CD4-positive, alpha-beta memory T cell (primary cell): Measurements from ENCODE around the gene MRPL21. TPM values are rescaled to one million over a fixed set of nuclear protein-coding genes. Genes with fewer than 3 reads are reported as not detected.

Experiments used
- CTCF ChIA-PET: fragments of 350-600 bp; sonication (Branson Sonifier 250); formaldehyde crosslinking; loops from one replicate; lab custom pipeline; 2021; ENCODE audit warnings: inconsistent platforms; ENCODE audit not compliant: partially characterized antibody; lab: Charles Lee
- POLR2A ChIA-PET: fragments of 350-600 bp; sonication (Branson Sonifier 250); formaldehyde crosslinking; loops from one replicate; lab custom pipeline; 2021; ENCODE audit not compliant: partially characterized antibody; lab: Charles Lee
- DNase-seq, 5 donors: peaks; one replicate each; pipeline versions ENCODE4 v3.0.0 to v3.0.0-alpha.2; 2020 to 2022; ENCODE audit warnings: mixed read lengths in 1 of 5
- H3K27ac ChIP-seq: one replicate; pipeline ENCODE4 v1.7.0; 2013; ENCODE audit warnings: low read depth, low read length
- H3K27me3 ChIP-seq: 2 replicates; pipeline ENCODE4 v1.7.0; 2013; ENCODE audit warnings: mild to moderate bottlenecking, low read length, moderate library complexity; ENCODE audit not compliant: insufficient read depth
- H3K36me3 ChIP-seq: 2 replicates; pipeline ENCODE4 v1.7.0; 2013; ENCODE audit warnings: mild to moderate bottlenecking, low read length, moderate library complexity; ENCODE audit not compliant: insufficient read depth
- H3K4me1 ChIP-seq: 2 replicates; pipeline ENCODE4 v1.7.0; 2013; ENCODE audit warnings: mild to moderate bottlenecking, low read length, moderate library complexity; ENCODE audit not compliant: insufficient read depth
- H3K4me3 ChIP-seq, 2 donors: one replicate each; pipeline ENCODE4 v1.7.0; 2013; ENCODE audit warnings: low read length in 2 of 2, mild to moderate bottlenecking in 1 of 2
- H3K9me3 ChIP-seq, 2 donors: one replicate each; pipeline ENCODE4 v1.7.0; 2013; ENCODE audit warnings: low read length in 2 of 2, control low read depth in 1 of 2; ENCODE audit not compliant: control insufficient read depth in 1 of 2
- H3K27ac Mint-ChIP-seq, 7 donors: one replicate each; pipeline ENCODE4 v1.8.0; 2020 to 2021; ENCODE audit warnings: mixed read lengths in 7 of 7, mild to moderate bottlenecking in 6 of 7, inconsistent platforms in 3 of 7, moderate library complexity in 3 of 7
- H3K27me3 Mint-ChIP-seq, 2 donors: one replicate each; pipeline ENCODE4 v1.8.0; 2020 to 2021; ENCODE audit warnings: mixed read lengths in 2 of 2
- H3K36me3 Mint-ChIP-seq, 2 donors: one replicate each; pipeline ENCODE4 v1.8.0; 2020 to 2021; ENCODE audit warnings: mixed read lengths in 2 of 2, inconsistent platforms in 1 of 2, mild to moderate bottlenecking in 1 of 2
- H3K4me1 Mint-ChIP-seq, 4 donors: one replicate each; pipeline ENCODE4 v1.8.0; 2020 to 2021; ENCODE audit warnings: mixed read lengths in 4 of 4, mild to moderate bottlenecking in 1 of 4
- H3K4me3 Mint-ChIP-seq, 8 donors: one replicate each; pipeline ENCODE4 v1.8.0; 2020 to 2021; ENCODE audit warnings: mixed read lengths in 8 of 8, mild to moderate bottlenecking in 7 of 8, moderate library complexity in 6 of 8, inconsistent platforms in 3 of 8
- H3K9me3 Mint-ChIP-seq, 8 donors: one replicate each; pipeline ENCODE4 v1.8.0; 2020 to 2021; ENCODE audit warnings: mixed read lengths in 8 of 8, mild to moderate bottlenecking in 5 of 8, inconsistent platforms in 3 of 8, moderate library complexity in 1 of 8
- intact Hi-C: fragments of 100-400 bp; cut with micrococcal nuclease; formaldehyde crosslinking; loops from one replicate; pipeline ENCODE4 v1.15.1; 2023
- polyA plus RNA-seq, 2 donors: library from polyadenylated mRNA; unstranded; fragments of 300-500 nt; fragmentation: Illumina TruSeq; gene quantifications; one replicate each; pipeline ENCODE4 v1.2.3, GENCODE V29; 2021
- total RNA-seq, 2 experiments: library from RNA; stranded (reverse); gene quantifications; one replicate each; pipeline ENCODE4 v1.2.3, GENCODE V29; 2021

MRPL21 gene
- total and polyA plus RNA-seq, 4 experiments from 2014 or later = 36.2 to 151 (median 71.0) TPM

GRCh38 chr11:68881320-68881719 is 22.3 kb downstream of the MRPL21 start:
- H3K27ac Mint-ChIP-seq = no peak overlapping the region
- intact Hi-C loops = no loop called here
- CTCF ChIA-PET = no interaction called here

GRCh38 chr11:68880851-68881250 is 22.8 kb downstream of the MRPL21 start:
- no peak overlapping the region for H3K4me3 ChIP-seq
- CTCF ChIA-PET = no interaction called here
- H3K9me3 ChIP-seq = no peaks in the 10 kb centered on the region
- Mint-ChIP-seq H3K36me3 (peaks cover 0 to 4% of the 10 kb centered on the region in 2 donors), H3K27me3 (no peaks in the 10 kb centered on the region), H3K4me3 (no peak overlapping the region), H3K4me1 (no peaks in the 10 kb centered on the region), H3K9me3 (no peaks in the 10 kb centered on the region), H3K27ac (no peak overlapping the region)
- no peak for DNase-seq
- no peak overlapping the region for H3K27ac ChIP-seq
- no peaks in the 10 kb centered on the region for H3K36me3 ChIP-seq
- intact Hi-C loops = no loop called here
- POLR2A ChIA-PET = no interaction called here
- no peaks in the 10 kb centered on the region for H3K4me1 ChIP-seq
- no peaks in the 10 kb centered on the region for H3K27me3 ChIP-seq

More at GRCh38 chr11:68881320-68881719, 22.3 kb downstream of the MRPL21 start:
- Mint-ChIP-seq H3K27me3 (no peaks in the 10 kb centered on the region), H3K4me3 (no peak overlapping the region), H3K9me3 (no peaks in the 10 kb centered on the region), H3K36me3 (peaks cover 0 to 4% of the 10 kb centered on the region in 2 donors), H3K4me1 (no peaks in the 10 kb centered on the region)
- Histone ChIP-seq H3K4me1 (no peaks in the 10 kb centered on the region), H3K36me3 (no peaks in the 10 kb centered on the region), H3K27me3 (no peaks in the 10 kb centered on the region), H3K27ac (no peak overlapping the region), H3K9me3 (no peaks in the 10 kb centered on the region), H3K4me3 (no peak overlapping the region)
- POLR2A ChIA-PET = no interaction called here
- no peak for DNase-seq

- no peaks in the 10 kb centered on the region for H3K27me3 ChIP-seq
- H3K27ac ChIP-seq = no peak overlapping the region
- peaks cover 0 to under 1% of the 10 kb centered on the region in 2 donors for H3K36me3 Mint-ChIP-seq
- ChIA-PET POLR2A (no interaction called here), CTCF (interaction anchor here (1.6 kb wide), 1 partner anchor 8 kb away, joined by 4 read pairs; no protein-coding TSS in a partner anchor)
- no peak overlapping the region for H3K4me3 Mint-ChIP-seq
- H3K27me3 Mint-ChIP-seq = no peaks in the 10 kb centered on the region
- no peaks in the 10 kb centered on the region for H3K4me1 Mint-ChIP-seq
- no peaks in the 10 kb centered on the region for H3K9me3 Mint-ChIP-seq
- H3K4me3 ChIP-seq = no peak overlapping the region
- H3K4me1 ChIP-seq = no peaks in the 10 kb centered on the region
- no peaks in the 10 kb centered on the region for H3K36me3 ChIP-seq
- DNase-seq = no peak
- H3K27ac Mint-ChIP-seq = no peak overlapping the region
- no peaks in the 10 kb centered on the region for H3K9me3 ChIP-seq
- intact Hi-C loops = no loop called here
Measured at GRCh38 chr11:68878022-68878421, 25.6 kb downstream of the MRPL21 start.

GRCh38 chr11:68872216-68873003 is 31.2 kb downstream of the MRPL21 start:
- no peaks in the 10 kb centered on the region for H3K36me3 ChIP-seq
- Mint-ChIP-seq H3K36me3 (no peaks in the 10 kb centered on the region), H3K4me3 (no peak overlapping the region), H3K9me3 (no peaks in the 10 kb centered on the region), H3K27me3 (peaks cover 12% of the 10 kb centered on the region in 2 donors), H3K4me1 (peaks cover 6 to 19% (median 11%) of the 10 kb centered on the region in 4 donors), H3K27ac (no peak overlapping the region)
- no peaks in the 10 kb centered on the region for H3K4me1 ChIP-seq
- intact Hi-C loops = no loop called here
- H3K27me3 ChIP-seq = peaks cover 5% of the 10 kb centered on the region
- no peak for DNase-seq
- POLR2A ChIA-PET = no interaction called here
- H3K27ac ChIP-seq = no peak overlapping the region
- no peaks in the 10 kb centered on the region for H3K9me3 ChIP-seq
- no peak overlapping the region for H3K4me3 ChIP-seq
- CTCF ChIA-PET = no interaction called here

GRCh38 chr11:68870470-68870869 is 33.2 kb downstream of the MRPL21 start:
- peaks cover 12% of the 10 kb centered on the region in 2 donors for H3K27me3 Mint-ChIP-seq
- H3K4me1 Mint-ChIP-seq = peaks cover 6 to 19% (median 11%) of the 10 kb centered on the region in 4 donors
- intact Hi-C loops = no loop called here
- Histone ChIP-seq H3K27ac (no peak overlapping the region), H3K27me3 (peaks cover 5% of the 10 kb centered on the region), H3K4me1 (no peaks in the 10 kb centered on the region), H3K36me3 (no peaks in the 10 kb centered on the region), H3K9me3 (no peaks in the 10 kb centered on the region), H3K4me3 (no peak overlapping the region)
- ChIA-PET POLR2A (no interaction called here), CTCF (no interaction called here)
- no peak for DNase-seq
- H3K9me3 Mint-ChIP-seq = no peaks in the 10 kb centered on the region
- H3K4me3 Mint-ChIP-seq = peak overlapping the region in 6 of 8 donors; percentile 74 to 88 (median 78)
- H3K36me3 Mint-ChIP-seq = peaks cover 2 to 4% of the 10 kb centered on the region in 2 donors
- H3K27ac Mint-ChIP-seq = peak overlapping the region in 2 of 7 donors; percentile 31 to 63

- Mint-ChIP-seq H3K9me3 (peaks cover 0 to 11% (median 6%) of the 10 kb centered on the region in 8 donors), H3K36me3 (peaks cover 2 to 7% of the 10 kb centered on the region in 2 donors), H3K27ac (peak overlapping the region in 1 of 7 donors; percentile 14), H3K4me3 (peak overlapping the region in 1 of 8 donors; percentile 2), H3K4me1 (peaks cover 6 to 19% (median 11%) of the 10 kb centered on the region in 4 donors), H3K27me3 (peaks cover 12 to 13% of the 10 kb centered on the region in 2 donors)
- Histone ChIP-seq H3K36me3 (no peaks in the 10 kb centered on the region), H3K9me3 (peaks cover 0 to 3% of the 10 kb centered on the region in 2 donors), H3K27ac (no peak overlapping the region), H3K27me3 (peaks cover 5% of the 10 kb centered on the region), H3K4me1 (no peaks in the 10 kb centered on the region), H3K4me3 (no peak overlapping the region)
- intact Hi-C loops = no loop called here
- POLR2A ChIA-PET = no interaction called here
- CTCF ChIA-PET = interaction anchor here (1.0 kb wide), 1 partner anchor 25 kb away, joined by 4 read pairs; no protein-coding TSS in a partner anchor
- DNase-seq = no peak
Measured at GRCh38 chr11:68868221-68868835, 35.3 kb downstream of the MRPL21 start.

- Mint-ChIP-seq H3K9me3 (peaks cover 0 to 14% (median 8%) of the 10 kb centered on the region in 8 donors), H3K27ac (no peak overlapping the region), H3K27me3 (peaks cover 12 to 15% of the 10 kb centered on the region in 2 donors), H3K4me1 (peaks cover 6 to 19% (median 11%) of the 10 kb centered on the region in 4 donors), H3K36me3 (peaks cover 2 to 10% of the 10 kb centered on the region in 2 donors), H3K4me3 (no peak overlapping the region)
- CTCF ChIA-PET = no interaction called here
- Histone ChIP-seq H3K4me1 (no peaks in the 10 kb centered on the region), H3K4me3 (no peak overlapping the region), H3K9me3 (peaks cover 0 to 3% of the 10 kb centered on the region in 2 donors), H3K27ac (no peak overlapping the region), H3K36me3 (no peaks in the 10 kb centered on the region), H3K27me3 (peaks cover 5% of the 10 kb centered on the region)
- POLR2A ChIA-PET = no interaction called here
- intact Hi-C loops = no loop called here
- DNase-seq = no peak
Measured at GRCh38 chr11:68867066-68867465, 36.6 kb downstream of the MRPL21 start.
